Epithelial cell of prostate (primary cell): ENCODE results near the gene ITSN1.
"Not testable (repeated sequence)": the region's sequence is repeated elsewhere in the genome, so short reads cannot be mapped to it uniquely, and the experiment has no call there.

Source experiments
- DNase-seq: peaks from one replicate; pipeline ENCODE4 v3.0.0-alpha.2; 2011; ENCODE audit warnings: low read depth, low spot score
- H3K27ac ChIP-seq: fragments of 450-650 bp; 2 replicates; pipeline ENCODE4 v1.5.1; 2017; ENCODE audit warnings: mild to moderate bottlenecking

ITSN1 gene

GRCh38 chr21:33676666-33677065 is 34.4 kb downstream of the ITSN1 start:
- not testable (repeated sequence) for DNase-seq, H3K27ac ChIP-seq

GRCh38 chr21:33677450-33677849 is 35.1 kb downstream of the ITSN1 start:
- DNase-seq, result no peak
- no peak overlapping the region for H3K27ac ChIP-seq

- no peak overlapping the region for H3K27ac ChIP-seq
- DNase-seq, result no peak
Measured at GRCh38 chr21:33680870-33681269, 38.6 kb downstream of the ITSN1 start.

GRCh38 chr21:33682992-33683627 is 40.8 kb downstream of the ITSN1 start:
- DNase-seq, result peak; percentile 91
- H3K27ac ChIP-seq, result peak overlapping the region; percentile 91

- DNase-seq, result no peak
- peak overlapping the region; percentile 91 for H3K27ac ChIP-seq
Measured at GRCh38 chr21:33684068-33684467, 41.8 kb downstream of the ITSN1 start.

- no peak for DNase-seq
- peak overlapping the region; percentile 91 for H3K27ac ChIP-seq
Measured at GRCh38 chr21:33684923-33685560, 42.7 kb downstream of the ITSN1 start.

GRCh38 chr21:33685613-33686197 is 43.4 kb downstream of the ITSN1 start:
- H3K27ac ChIP-seq, result peak overlapping the region; percentile 91

GRCh38 chr21:33686386-33686785 is 44.1 kb downstream of the ITSN1 start:
- no peak for DNase-seq
- peak overlapping the region; percentile 91 for H3K27ac ChIP-seq

More at GRCh38 chr21:33685613-33686197, 43.4 kb downstream of the ITSN1 start:
- no peak for DNase-seq

GRCh38 chr21:33687634-33688033 is 45.3 kb downstream of the ITSN1 start:
- H3K27ac ChIP-seq, result no peak overlapping the region
- DNase-seq, result no peak

- H3K27ac ChIP-seq, result no peak overlapping the region
- DNase-seq, result no peak
Measured at GRCh38 chr21:33688353-33688752, 46.1 kb downstream of the ITSN1 start.

GRCh38 chr21:33690874-33691273 is 48.6 kb downstream of the ITSN1 start:
- DNase-seq, result no peak
- H3K27ac ChIP-seq, result no peak overlapping the region

- no peak for DNase-seq
- H3K27ac ChIP-seq, result no peak overlapping the region
Measured at GRCh38 chr21:33691945-33692603, 49.8 kb downstream of the ITSN1 start.

GRCh38 chr21:33695813-33696212 is 53.5 kb downstream of the ITSN1 start:
- no peak overlapping the region for H3K27ac ChIP-seq
- no peak for DNase-seq

GRCh38 chr21:33696465-33696864 is 54.2 kb downstream of the ITSN1 start:
- DNase-seq, result no peak
- no peak overlapping the region for H3K27ac ChIP-seq

GRCh38 chr21:33698087-33698860 is 56.0 kb downstream of the ITSN1 start:
- no peak overlapping the region for H3K27ac ChIP-seq
- DNase-seq, result no peak

GRCh38 chr21:33699277-33699676 is 57.0 kb downstream of the ITSN1 start:
- no peak for DNase-seq
- no peak overlapping the region for H3K27ac ChIP-seq

GRCh38 chr21:33700491-33700890 is 58.2 kb downstream of the ITSN1 start:
- no peak for DNase-seq

GRCh38 chr21:33703750-33704606 is 61.7 kb downstream of the ITSN1 start:
- H3K27ac ChIP-seq, result no peak overlapping the region
- no peak for DNase-seq

More at GRCh38 chr21:33700491-33700890, 58.2 kb downstream of the ITSN1 start:
- H3K27ac ChIP-seq, result no peak overlapping the region

GRCh38 chr21:33707846-33708245 is 65.5 kb downstream of the ITSN1 start:
- DNase-seq, result no peak
- no peak overlapping the region for H3K27ac ChIP-seq
